ENCODE measurements around the gene C5AR2. TPM values are rescaled to one million over a fixed set of nuclear protein-coding genes. Genes with fewer than 3 reads are reported as not detected.

The C5AR2 gene
- total RNA-seq, 1 experiment from 2014 or later: 0.22 TPM

- no peak for TF ChIP-seq FOXP1 (CRISPR knock-in tag; IDR thresholded peaks at IDR 0.05; ENCODE audit: borderline replicate concordance)
Measured at GRCh38 chr19:47339196-47339880, 7.4 kb downstream of the C5AR2 start (continued).

GRCh38 chr19:47340477-47341208 is 8.7 kb downstream of the C5AR2 start:
- CTCF ChIA-PET: interaction anchor here (1.1 to 9.3 kb wide), 2 partner anchors 9 to 51 kb away, joined by 4 to 61 read pairs; partner anchors contain the start of gene DHX34

More at GRCh38 chr19:47340477-47341208, 8.7 kb downstream of the C5AR2 start:
- H3K36me3 Mint-ChIP-seq: no peaks in the 10 kb centered on the region
- ATAC-seq (no peak), DNase-seq (ENCODE audit: low spot score) (no peak)
- no peak overlapping the region for H3K4me3 Mint-ChIP-seq
- POLR2A ChIA-PET: interaction anchor here (0.5 to 1.0 kb wide), 2 partner anchors 35 to 83 kb away, joined by 3 read pairs; no protein-coding TSS in a partner anchor
- no peak overlapping the region for H3K27ac Mint-ChIP-seq
- H3K4me1 Mint-ChIP-seq: peaks cover 5% of the 10 kb centered on the region
- TF ChIP-seq MXD4 (CRISPR knock-in tag; IDR thresholded peaks at IDR 0.05; ENCODE audit: borderline replicate concordance) (no peak), ZNF219 (CRISPR knock-in tag; IDR thresholded peaks at IDR 0.05; ENCODE audit: borderline replicate concordance) (no peak), STAT6 (CRISPR knock-in tag; conservative IDR thresholded peaks at IDR 0.05; ENCODE audit: low read depth) (no peak), AFF4 (CRISPR knock-in tag; IDR thresholded peaks at IDR 0.05; ENCODE audit: borderline replicate concordance) (no peak), FOXK1 (CRISPR knock-in tag; IDR thresholded peaks at IDR 0.05) (no peak), PRRX2 (CRISPR knock-in tag; IDR thresholded peaks at IDR 0.05) (no peak), ATF2 (CRISPR knock-in tag; IDR thresholded peaks at IDR 0.05; ENCODE audit: borderline replicate concordance, low read depth) (no peak), ZNF121 (CRISPR knock-in tag; IDR thresholded peaks at IDR 0.05) (no peak), JAZF1 (CRISPR knock-in tag; IDR thresholded peaks at IDR 0.05) (no peak), ERG (CRISPR knock-in tag; IDR thresholded peaks at IDR 0.05) (no peak), MLX (CRISPR knock-in tag; IDR thresholded peaks at IDR 0.05) (no peak), ZBTB43 (CRISPR knock-in tag; IDR thresholded peaks at IDR 0.05) (no peak), E2F5 (CRISPR knock-in tag; IDR thresholded peaks at IDR 0.05) (no peak), SP1 (CRISPR knock-in tag; conservative IDR thresholded peaks at IDR 0.05) (no peak)
- 0 out of 2 replicates have a peak, but pooled peaks cover 4% of the 10 kb centered on the region for H3K9me3 Mint-ChIP-seq
- peaks cover 5% of the 10 kb centered on the region; the same call in 1 of the 2 replicates for H3K27me3 Mint-ChIP-seq (ENCODE audit: low read depth)

Measured in WTC11 (cell line).